OCI-LY7 (cell line): Measurements from ENCODE around the gene BRSK2. TPM values are rescaled to one million over a fixed set of nuclear protein-coding genes. Genes with fewer than 3 reads are reported as not detected.
"Not testable (repeated sequence)": the region's sequence is repeated elsewhere in the genome, so short reads cannot be mapped to it uniquely, and the experiment has no call there.

Source experiments
- BruUV-seq: library from RNA; stranded (reverse); fragments of 400-500 nt; replicated peaks from 2 replicates; lab custom pipeline; 2021; lab: Mats Ljungman, UMichigan
- CTCF ChIA-PET: fragments of 300-600 bp; sonication (Branson Sonifier 250); formaldehyde crosslinking; loops from one replicate; lab custom pipeline; 2022; ENCODE audit warnings: antibody characterized with exemption; ENCODE audit not compliant: unreplicated experiment; lab: Charles Lee
- POLR2A ChIA-PET: fragments of 300-600 bp; sonication (Branson Sonifier 250); formaldehyde crosslinking; loops from one replicate; lab custom pipeline; 2022; ENCODE audit warnings: antibody characterized with exemption; lab: Charles Lee
- DNase-seq: peaks from one replicate; pipeline ENCODE4 v3.0.0-alpha.2; 2015; ENCODE audit warnings: low spot score
- H2AFZ ChIP-seq: fragments of 200-600 bp; sonication (generic), shearing (Covaris generic); 2 replicates; pipeline ENCODE4 v1.6.1; 2014; ENCODE audit warnings: mild to moderate bottlenecking, antibody characterized with exemption, low read length, moderate library complexity
- H3K27ac ChIP-seq: fragments of 200-600 bp; sonication (generic); 2 replicates; pipeline ENCODE4 v1.5.1; 2014; ENCODE audit warnings: mixed run types, low read depth, mild to moderate bottlenecking, moderate library complexity, low read length, inconsistent platforms; ENCODE audit not compliant: poor library complexity, severe bottlenecking
- H3K36me3 ChIP-seq: fragments of 200-600 bp; sonication (generic); 2 replicates; pipeline ENCODE4 v1.6.1; 2014; ENCODE audit warnings: mild to moderate bottlenecking, antibody characterized with exemption, low read length, moderate library complexity, mixed read lengths; ENCODE audit not compliant: insufficient read depth
- H3K4me1 ChIP-seq: fragments of 200-600 bp; sonication (generic); 2 replicates; pipeline ENCODE4 v1.5.1; 2014; ENCODE audit warnings: mild to moderate bottlenecking, low read length; ENCODE audit not compliant: insufficient read depth, poor library complexity, severe bottlenecking
- H3K4me2 ChIP-seq: fragments of 200-600 bp; sonication (generic); 2 replicates; pipeline ENCODE4 v1.6.1; 2014; ENCODE audit warnings: mild to moderate bottlenecking, low read length
- H3K4me3 ChIP-seq: fragments of 200-600 bp; sonication (generic); 2 replicates; pipeline ENCODE4 v1.5.1; 2014; ENCODE audit warnings: mild to moderate bottlenecking, low read depth, low read length; ENCODE audit not compliant: poor library complexity, severe bottlenecking
- H3K79me2 ChIP-seq: fragments of 200-600 bp; sonication (generic); 2 replicates; pipeline ENCODE4 v1.6.1; 2016; ENCODE audit warnings: low read depth, mild to moderate bottlenecking, low read length, moderate library complexity, mixed read lengths; ENCODE audit not compliant: insufficient read depth
- H3K9me2 ChIP-seq: fragments of 200-600 bp; sonication (generic); 2 replicates; pipeline ENCODE4 v1.6.1; 2016; ENCODE audit warnings: mild to moderate bottlenecking, low read length, mixed read lengths; ENCODE audit not compliant: insufficient read depth
- H3K9me3 ChIP-seq: fragments of 200-600 bp; sonication (generic); 2 replicates; pipeline ENCODE4 v1.6.1; 2014; ENCODE audit warnings: mild to moderate bottlenecking, mixed run types, low read length, mixed read lengths
- H4K20me1 ChIP-seq: fragments of 200-600 bp; sonication (generic); 2 replicates; pipeline ENCODE4 v1.6.1; 2014; ENCODE audit warnings: mild to moderate bottlenecking, antibody characterized with exemption, low read length, moderate library complexity, mixed read lengths; ENCODE audit not compliant: insufficient read depth
- EZH2phosphoT487 ChIP-seq: fragments of 200-600 bp; sonication (generic); IDR thresholded peaks from 2 replicates; pipeline ENCODE4 v1.6.1; 2018; ENCODE audit warnings: low read depth, borderline replicate concordance, mild to moderate bottlenecking, mixed run types, antibody characterized with exemption, low read length, moderate library complexity, mixed read lengths
- intact Hi-C: fragments of 100-400 bp; cut with micrococcal nuclease; formaldehyde crosslinking; loops from one replicate; pipeline ENCODE4 v1.10.0; 2022; ENCODE audit not compliant: unreplicated experiment
- total RNA-seq, 2 experiments: library from RNA; depleted of rRNA in 1 of 2; stranded (reverse); fragments of >200 nt in 1 of 2; shearing (Covaris generic) in 1 of 2; gene quantifications; 2 replicates each; pipeline ENCODE4 v1.2.3, GENCODE V29; 2014 to 2022
- TF ChIP-seq, protein P1 (sequence below): fragments of 200-600 bp; sonication (generic); conservative IDR thresholded peaks from 2 replicates; pipeline ENCODE4 v1.5.1; 2014; ENCODE audit warnings: mild to moderate bottlenecking, antibody characterized with exemption, low read length, moderate library complexity, mixed read lengths

Gene BRSK2
- total RNA-seq, 2 experiments from 2014 or later, result not detected

GRCh38 chr11:1433977-1434640 lies 44.4 kb downstream of the BRSK2 start:
- no peak overlapping the region for H3K4me3 ChIP-seq
- no peak overlapping the region for H3K27ac ChIP-seq
- H3K9me2 ChIP-seq, result no peaks in the 10 kb centered on the region
- no peak for TF ChIP-seq EZH2phosphoT487
- TF ChIP-seq, protein P1, sequence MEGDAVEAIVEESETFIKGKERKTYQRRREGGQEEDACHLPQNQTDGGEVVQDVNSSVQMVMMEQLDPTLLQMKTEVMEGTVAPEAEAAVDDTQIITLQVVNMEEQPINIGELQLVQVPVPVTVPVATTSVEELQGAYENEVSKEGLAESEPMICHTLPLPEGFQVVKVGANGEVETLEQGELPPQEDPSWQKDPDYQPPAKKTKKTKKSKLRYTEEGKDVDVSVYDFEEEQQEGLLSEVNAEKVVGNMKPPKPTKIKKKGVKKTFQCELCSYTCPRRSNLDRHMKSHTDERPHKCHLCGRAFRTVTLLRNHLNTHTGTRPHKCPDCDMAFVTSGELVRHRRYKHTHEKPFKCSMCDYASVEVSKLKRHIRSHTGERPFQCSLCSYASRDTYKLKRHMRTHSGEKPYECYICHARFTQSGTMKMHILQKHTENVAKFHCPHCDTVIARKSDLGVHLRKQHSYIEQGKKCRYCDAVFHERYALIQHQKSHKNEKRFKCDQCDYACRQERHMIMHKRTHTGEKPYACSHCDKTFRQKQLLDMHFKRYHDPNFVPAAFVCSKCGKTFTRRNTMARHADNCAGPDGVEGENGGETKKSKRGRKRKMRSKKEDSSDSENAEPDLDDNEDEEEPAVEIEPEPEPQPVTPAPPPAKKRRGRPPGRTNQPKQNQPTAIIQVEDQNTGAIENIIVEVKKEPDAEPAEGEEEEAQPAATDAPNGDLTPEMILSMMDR, result no peak
- no peak overlapping the region for H2AFZ ChIP-seq
- no peak for DNase-seq
- no peaks in the 10 kb centered on the region for H4K20me1 ChIP-seq
- H3K4me2 ChIP-seq, result no peak overlapping the region
- no peaks in the 10 kb centered on the region for H3K9me3 ChIP-seq
- POLR2A ChIA-PET, result no interaction called here
- CTCF ChIA-PET, result no interaction called here
- H3K79me2 ChIP-seq, result no peaks in the 10 kb centered on the region
- no TSS peak for BruUV-seq
- no peaks in the 10 kb centered on the region for H3K36me3 ChIP-seq
- intact Hi-C loops, result no loop called here
- no peaks in the 10 kb centered on the region for H3K4me1 ChIP-seq

DNA sequence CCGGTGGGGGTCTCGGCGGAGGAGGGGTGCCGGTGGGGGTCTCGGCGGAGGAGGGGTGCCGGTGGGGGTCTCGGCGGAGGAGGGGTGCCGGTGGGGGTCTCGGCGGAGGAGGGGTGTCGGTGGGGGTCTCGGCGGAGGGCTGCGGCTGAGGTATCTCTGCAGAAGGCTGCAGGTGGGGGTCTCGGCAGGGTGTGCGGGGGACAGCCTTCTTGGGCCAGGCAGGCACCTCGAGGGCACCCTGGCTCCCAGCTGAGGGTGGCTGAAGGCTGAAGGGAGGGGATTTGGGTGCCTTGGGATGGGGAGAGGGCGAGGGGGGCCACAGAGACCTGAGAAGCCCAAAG lies 45.7 kb downstream of the BRSK2 start:
- H3K9me3 ChIP-seq, POLR2A ChIA-PET, H3K4me2 ChIP-seq, H3K4me3 ChIP-seq, H3K9me2 ChIP-seq, H3K27ac ChIP-seq, H3K79me2 ChIP-seq, H2AFZ ChIP-seq, intact Hi-C loops, DNase-seq, H3K4me1 ChIP-seq, H4K20me1 ChIP-seq, BruUV-seq, H3K36me3 ChIP-seq: not testable (repeated sequence)
- CTCF ChIA-PET, result interaction anchor here (0.6 kb wide), 1 partner anchor 30 kb away, joined by 3 read pairs; no protein-coding TSS in a partner anchor

DNA sequence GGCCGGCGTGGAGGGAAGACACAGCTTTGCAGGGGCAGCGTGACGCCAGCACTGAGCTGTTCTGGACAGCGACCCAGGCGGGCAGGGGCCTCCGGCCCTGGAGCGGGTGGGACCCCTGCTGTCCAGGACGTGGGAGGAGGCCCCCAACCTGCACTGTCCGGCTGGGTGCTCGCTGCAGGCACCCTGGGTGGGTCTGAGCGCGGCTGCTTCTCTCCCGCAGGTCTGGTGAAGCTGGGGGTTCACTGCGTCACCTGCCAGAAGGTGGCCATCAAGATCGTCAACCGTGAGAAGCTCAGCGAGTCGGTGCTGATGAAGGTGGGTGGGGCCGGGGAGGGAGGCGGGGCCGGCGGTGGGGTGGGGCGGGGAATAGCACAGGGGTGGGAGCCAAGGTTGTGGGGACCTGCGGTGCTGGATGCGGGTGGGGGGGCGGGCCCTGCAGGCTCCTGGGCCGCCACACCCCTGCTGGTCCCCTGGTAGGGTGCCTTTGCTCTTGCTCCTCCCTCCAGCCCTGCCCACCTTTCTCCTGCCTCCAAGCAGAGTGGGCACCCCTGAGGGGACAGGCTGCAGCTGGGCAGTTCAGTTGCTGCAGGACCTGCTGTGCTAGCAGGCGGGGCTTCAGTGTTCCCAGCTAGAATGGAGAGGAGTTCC lies 46.2 kb downstream of the BRSK2 start:
- POLR2A ChIA-PET, result no interaction called here
- Histone ChIP-seq H3K4me2 (no peak overlapping the region), H3K79me2 (no peaks in the 10 kb centered on the region), H3K27ac (no peak overlapping the region), H2AFZ (no peak overlapping the region), H3K4me1 (no peaks in the 10 kb centered on the region), H4K20me1 (no peaks in the 10 kb centered on the region), H3K4me3 (no peak overlapping the region), H3K9me3 (no peaks in the 10 kb centered on the region), H3K9me2 (no peaks in the 10 kb centered on the region), H3K36me3 (no peaks in the 10 kb centered on the region)
- DNase-seq, result peak; percentile 29
- intact Hi-C loops, result no loop called here
- BruUV-seq, result no TSS peak
- CTCF ChIA-PET, result interaction anchor here (0.6 kb wide), 1 partner anchor 30 kb away, joined by 3 read pairs; no protein-coding TSS in a partner anchor
- TF ChIP-seq EZH2phosphoT487, result no peak
